Panc1 (cell line): ENCODE measurements around the gene MAML3. TPM values are rescaled to one million over a fixed set of nuclear protein-coding genes. Genes with fewer than 3 reads are reported as not detected.

ENCODE experiments used
- ATAC-seq: fragments of 200-7000 bp; cut with Tn5 transposase; 2 replicates; pipeline ENCODE4 v1.9.1; 2020; ENCODE audit warnings: mild to moderate bottlenecking, moderate library complexity
- BruUV-seq: library from RNA; stranded (reverse); fragments of 400-500 nt; replicated peaks from 2 replicates; lab custom pipeline; 2021; lab: Mats Ljungman, UMichigan
- CTCF ChIA-PET: fragments of 300-600 bp; sonication (Branson Sonifier 250); formaldehyde crosslinking; loops from one replicate; lab custom pipeline; 2022; ENCODE audit warnings: antibody characterized with exemption; lab: Charles Lee
- POLR2A ChIA-PET: fragments of 300-600 bp; sonication (Branson Sonifier 250); formaldehyde crosslinking; loops from one replicate; lab custom pipeline; 2022; ENCODE audit warnings: antibody characterized with exemption; lab: Charles Lee
- DNase-seq: peaks from one replicate; pipeline ENCODE4 v3.0.0-alpha.2; 2010; ENCODE audit warnings: low read depth, low spot score
- H3K27ac ChIP-seq: 2 replicates; pipeline ENCODE4 v1.5.1; 2011; ENCODE audit warnings: mild to moderate bottlenecking, low read length, inconsistent platforms
- H3K27me3 ChIP-seq: fragments of 200-500 bp; sonication (Bioruptor generic); 2 replicates; pipeline ENCODE4 v1.6.0; 2014; ENCODE audit warnings: low read length, inconsistent platforms; ENCODE audit not compliant: control insufficient read depth, insufficient read depth
- H3K36me3 ChIP-seq: fragments of 200-500 bp; sonication (Bioruptor generic); 2 replicates; pipeline ENCODE4 v1.5.1; 2014; ENCODE audit warnings: inconsistent platforms, mild to moderate bottlenecking, low read length, moderate library complexity; ENCODE audit not compliant: control insufficient read depth, insufficient read depth
- H3K4me1 ChIP-seq: 2 replicates; pipeline ENCODE4 v1.5.1; 2011; ENCODE audit warnings: inconsistent platforms, mild to moderate bottlenecking, low read length, moderate library complexity; ENCODE audit not compliant: control insufficient read depth, insufficient read depth
- H3K4me3 ChIP-seq, 2 experiments: 2 replicates each; pipeline ENCODE4 v1.5.1; 2011 to 2012; ENCODE audit warnings: low read depth in 2 of 2, low read length in 2 of 2, mild to moderate bottlenecking in 2 of 2, inconsistent platforms in 1 of 2, moderate library complexity in 1 of 2
- H3K9me3 ChIP-seq: fragments of 200-500 bp; sonication (Bioruptor generic); 2 replicates; pipeline ENCODE4 v1.5.1; 2014; ENCODE audit warnings: low read depth, mild to moderate bottlenecking, inconsistent platforms, low read length, moderate library complexity; ENCODE audit not compliant: control insufficient read depth, insufficient read depth
- CTCF ChIP-seq: fragments of 450-650 bp; IDR thresholded peaks from 2 replicates; pipeline ENCODE4 v1.5.1; 2017; ENCODE audit warnings: mild to moderate bottlenecking
- POLR2AphosphoS5 ChIP-seq: IDR thresholded peaks from 2 replicates; pipeline ENCODE4 v1.6.1; 2012; ENCODE audit warnings: mild to moderate bottlenecking, low read depth, low read length, moderate library complexity
- REST ChIP-seq, 2 experiments: IDR thresholded peaks; 2 replicates each; pipeline ENCODE4 v1.6.1; 2011 to 2012; ENCODE audit warnings: low read depth in 2 of 2, control low read depth in 1 of 2, low read length in 1 of 2, mild to moderate bottlenecking in 1 of 2, moderate library complexity in 1 of 2; ENCODE audit not compliant: insufficient read depth in 1 of 2
- SIN3A ChIP-seq: IDR thresholded peaks from 2 replicates; pipeline ENCODE4 v1.6.1; 2012; ENCODE audit warnings: low read depth, mild to moderate bottlenecking, low read length, moderate library complexity, borderline replicate concordance; ENCODE audit not compliant: insufficient read depth
- TCF7L2 ChIP-seq: IDR thresholded peaks from 2 replicates; pipeline ENCODE4 v1.6.1; 2011; ENCODE audit warnings: mild to moderate bottlenecking, low read depth, low read length, inconsistent platforms
- in situ Hi-C: cut with HindIII; loops from 2 replicates; pipeline ENCODE4 v1.10.0; 2016; ENCODE audit warnings: low sequenced_read_pairs, low pct_unique_long_range_greater_than_20kb
- intact Hi-C: fragments of 100-400 bp; cut with micrococcal nuclease; formaldehyde crosslinking; loops from one replicate; pipeline ENCODE4 v1.10.0; 2022; ENCODE audit not compliant: unreplicated experiment
- total RNA-seq: library from RNA; stranded (reverse); gene quantifications from one replicate; pipeline ENCODE4 v1.2.1, GENCODE V29; 2021; ENCODE audit not compliant: unreplicated experiment

The MAML3 gene
- total RNA-seq, 1 experiment from 2014 or later, result 7.7 TPM

- Histone ChIP-seq H3K27ac (peak overlapping the region; percentile 69), H3K9me3 (no peaks in the 10 kb centered on the region), H3K36me3 (no peaks in the 10 kb centered on the region), H3K4me3 (peak overlapping the region; percentile 31 to 48), H3K27me3 (no peaks in the 10 kb centered on the region), H3K4me1 (peaks cover 3% of the 10 kb centered on the region)
- no TSS peak for BruUV-seq
- in situ Hi-C loops (no loop called here), intact Hi-C loops (loop anchor here (10.0 kb wide), 3 partner anchors 280 to 530 kb away; partner anchors contain the start of gene MAML3)
- ATAC-seq, result peak; percentile 7; the same call in 1 of the 2 replicates
- POLR2A ChIA-PET, result no interaction called here
- CTCF ChIA-PET, result interaction anchor here (0.6 kb wide), 1 partner anchor 348 kb away, joined by 3 read pairs; no protein-coding TSS in a partner anchor
- TF ChIP-seq REST (IDR thresholded peaks at IDR 0.05; ENCODE audit: insufficient read depth in 1 of 2, low read depth in 2 of 2, low read length in 1 of 2) (no peak), POLR2AphosphoS5 (no peak), CTCF (no peak), SIN3A (no peak), TCF7L2 (no peak)
- DNase-seq, result no peak
Measured at GRCh38 chr4:139734201-139734874, 419.6 kb downstream of the MAML3 start.

GRCh38 chr4:139732991-139733570 lies 420.9 kb downstream of the MAML3 start:
- Histone ChIP-seq H3K27ac (no peak overlapping the region), H3K27me3 (no peaks in the 10 kb centered on the region), H3K4me3 (no peak overlapping the region), H3K36me3 (no peaks in the 10 kb centered on the region), H3K9me3 (no peaks in the 10 kb centered on the region), H3K4me1 (peaks cover 3% of the 10 kb centered on the region)
- CTCF ChIA-PET, result no interaction called here
- DNase-seq (no peak), ATAC-seq (no peak)
- POLR2A ChIA-PET, result interaction anchor here (0.6 to 0.7 kb wide), 2 partner anchors 352 to 520 kb away, joined by 4 to 15 read pairs; no protein-coding TSS in a partner anchor
- in situ Hi-C loops, result no loop called here
- no peak for TF ChIP-seq CTCF
- no peak for TF ChIP-seq SIN3A
- no peak for TF ChIP-seq POLR2AphosphoS5
- TF ChIP-seq REST (IDR thresholded peaks at IDR 0.05; ENCODE audit: insufficient read depth in 1 of 2, low read depth in 2 of 2, low read length in 1 of 2), result no peak
- no peak for TF ChIP-seq TCF7L2
- intact Hi-C loops, result loop anchor here (10.0 kb wide), 3 partner anchors 282 to 532 kb away; partner anchors contain the start of gene MAML3
- BruUV-seq, result no TSS peak
